HG03520 (cell line): ENCODE data around the gene PTPRK.

Experiments
- ATAC-seq: cut with Tn5 transposase; IDR thresholded peaks from one replicate; pipeline ENCODE4 v1.9.1; 2021; ENCODE audit warnings: mild to moderate bottlenecking, moderate library complexity; ENCODE audit not compliant: unreplicated experiment

PTPRK gene

DNA sequence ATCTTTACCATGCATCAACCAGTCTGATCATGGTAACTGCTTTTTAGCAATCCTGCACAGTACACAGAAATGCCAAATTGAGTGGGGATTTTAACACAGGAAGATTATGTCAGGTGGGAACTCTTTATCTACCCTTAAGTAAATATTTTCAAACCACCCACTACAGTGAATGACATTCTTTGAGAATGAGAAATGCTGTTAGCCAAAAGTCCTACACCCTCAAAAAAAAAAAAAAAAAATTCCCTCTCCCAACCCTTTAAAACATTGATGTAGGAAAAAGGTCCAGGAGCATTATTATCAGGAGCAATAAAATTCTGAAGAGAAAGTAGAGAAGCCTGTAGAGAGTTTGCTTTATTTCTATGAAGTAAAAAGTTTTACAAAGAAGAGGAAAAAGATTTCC lies 312.3 kb downstream of the PTPRK start:
- no peak for ATAC-seq

DNA sequence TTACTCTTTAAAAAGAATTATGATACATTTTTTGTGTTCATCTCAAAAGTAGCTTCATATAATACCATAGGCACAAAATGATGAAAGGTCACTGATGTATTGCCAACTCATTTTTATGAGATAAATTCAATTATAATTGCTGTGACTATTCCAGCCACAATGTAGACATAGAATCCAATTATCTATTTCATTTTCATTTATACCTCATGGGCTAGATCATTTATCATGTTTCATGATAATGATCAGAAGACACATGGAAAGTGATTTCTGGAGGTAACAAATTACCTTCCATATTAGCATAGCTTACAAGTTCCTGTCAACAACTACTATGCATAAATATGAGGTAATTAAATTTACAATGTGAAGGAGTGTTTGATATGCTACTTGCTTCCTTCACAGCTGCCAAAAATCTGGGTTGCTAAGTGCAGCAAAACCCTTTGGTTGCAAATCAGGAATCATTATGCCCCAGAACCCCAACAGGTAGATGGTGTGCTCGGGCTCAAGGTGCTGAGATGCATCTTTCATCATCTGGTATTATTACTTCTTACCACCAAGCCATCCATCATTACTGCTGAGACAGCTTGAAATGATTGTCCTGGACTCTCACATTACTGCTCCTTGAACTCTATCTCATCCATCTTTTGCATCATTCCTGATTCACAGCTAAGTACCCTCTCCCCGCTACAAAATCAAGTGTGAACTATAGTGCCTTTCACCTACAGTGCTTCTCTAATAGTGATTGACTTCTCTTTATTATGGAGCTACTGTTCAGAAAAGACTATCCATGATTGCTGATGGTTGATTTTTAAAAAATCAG lies 313.6 kb downstream of the PTPRK start:
- no peak for ATAC-seq

DNA sequence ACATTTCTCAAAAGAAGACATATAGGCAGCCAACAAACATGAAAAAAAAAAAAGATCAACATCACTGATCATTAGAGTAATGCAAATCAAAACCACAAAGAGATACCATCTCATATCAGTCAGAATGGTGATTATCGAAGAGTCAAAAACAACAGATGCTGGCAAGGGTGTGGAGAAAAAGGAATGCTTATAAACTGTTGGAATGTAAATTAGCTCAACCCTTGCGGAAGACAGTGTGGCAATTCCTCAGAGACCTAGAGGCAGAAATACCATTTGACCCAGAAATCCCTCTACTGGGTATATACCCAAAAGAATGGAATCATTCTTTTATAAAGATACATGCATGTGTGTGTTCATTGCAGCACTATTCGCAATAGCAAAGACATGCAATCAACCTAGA lies 315.8 kb downstream of the PTPRK start:
- ATAC-seq, result no peak

DNA sequence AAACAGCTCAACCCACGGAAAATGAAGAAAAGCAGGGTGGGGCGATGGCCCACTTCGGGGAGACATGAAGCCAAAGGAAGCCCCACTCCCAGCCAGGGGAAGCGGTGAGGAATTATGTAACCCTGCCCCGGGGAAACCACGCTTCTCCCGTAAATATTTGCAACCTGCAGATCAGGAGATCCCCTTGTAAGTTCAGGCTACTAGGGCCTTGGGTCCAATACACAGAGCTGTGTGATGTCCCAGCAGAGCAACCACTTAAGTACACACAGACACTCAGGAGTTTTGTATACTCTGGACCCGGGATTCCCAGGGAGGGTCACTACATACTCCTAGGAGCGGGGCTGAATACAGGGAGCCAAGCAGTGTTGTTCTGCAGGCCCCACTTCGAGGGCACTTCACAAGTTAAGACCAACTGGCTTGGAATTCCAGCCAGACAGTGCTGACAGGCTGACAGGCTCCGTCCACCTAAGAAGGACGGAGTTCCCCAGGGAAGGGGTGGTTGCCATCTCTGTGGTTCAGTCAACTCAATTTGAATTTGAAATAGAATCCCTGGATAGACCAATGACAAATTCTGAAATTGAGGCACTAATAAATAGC lies 318.1 kb downstream of the PTPRK start:
- no peak for ATAC-seq

DNA sequence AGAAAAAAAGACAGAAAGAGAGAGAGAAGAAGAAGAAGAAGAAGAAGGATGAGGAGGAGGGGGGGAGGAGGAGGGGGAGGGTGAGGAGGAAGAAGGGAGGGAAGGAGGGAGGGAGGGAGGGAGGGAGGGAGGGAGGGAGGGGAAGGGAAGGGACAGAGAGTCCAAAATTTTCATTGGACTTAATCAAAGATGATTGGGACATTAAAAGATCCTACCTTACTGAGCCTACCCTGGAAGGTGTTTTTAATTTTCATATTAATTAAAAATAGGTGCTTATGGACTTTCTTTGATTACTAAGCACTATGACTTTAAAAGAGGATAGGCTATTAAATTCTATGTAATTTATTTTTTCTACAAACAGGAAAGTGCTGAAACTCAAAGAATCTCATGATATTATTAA lies 319.6 kb downstream of the PTPRK start:
- no peak for ATAC-seq

DNA sequence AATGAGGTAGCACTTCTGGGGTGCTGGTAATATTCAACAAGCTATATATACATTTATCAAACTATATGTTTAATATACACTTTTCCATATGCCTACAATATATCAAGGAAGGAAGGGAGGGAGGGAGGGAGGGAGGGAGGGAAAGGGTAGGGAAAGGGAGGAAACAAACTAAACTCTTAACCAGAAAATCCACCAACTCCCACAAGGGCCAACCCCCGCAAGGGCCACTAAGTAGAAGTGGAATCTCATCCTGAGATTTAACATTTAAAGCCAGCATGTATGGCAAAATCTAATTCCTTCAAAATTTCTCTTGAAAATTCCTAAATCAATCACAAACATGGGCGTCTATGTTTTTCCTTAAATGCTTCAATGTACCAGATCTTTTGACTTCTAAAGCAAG lies 320.9 kb downstream of the PTPRK start:
- no peak for ATAC-seq

DNA sequence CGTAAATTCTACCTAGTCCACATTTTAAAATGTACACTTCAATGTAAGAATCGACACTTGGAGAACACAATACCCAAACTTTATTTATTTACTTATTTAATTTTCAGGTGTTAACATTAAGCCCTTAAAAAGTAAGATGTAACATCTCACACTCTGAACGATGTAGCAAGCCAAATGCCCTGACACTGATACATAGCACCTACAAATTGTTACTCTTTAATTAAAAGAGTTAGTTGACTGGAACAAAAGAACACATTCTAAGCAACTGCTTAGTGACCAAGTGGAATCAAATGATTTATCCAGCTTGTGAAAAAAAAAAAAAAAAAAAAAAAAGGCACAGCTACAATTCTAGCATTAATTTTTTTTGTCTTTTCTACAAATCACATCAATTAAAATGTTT lies 327.4 kb downstream of the PTPRK start:
- ATAC-seq, result no peak

DNA sequence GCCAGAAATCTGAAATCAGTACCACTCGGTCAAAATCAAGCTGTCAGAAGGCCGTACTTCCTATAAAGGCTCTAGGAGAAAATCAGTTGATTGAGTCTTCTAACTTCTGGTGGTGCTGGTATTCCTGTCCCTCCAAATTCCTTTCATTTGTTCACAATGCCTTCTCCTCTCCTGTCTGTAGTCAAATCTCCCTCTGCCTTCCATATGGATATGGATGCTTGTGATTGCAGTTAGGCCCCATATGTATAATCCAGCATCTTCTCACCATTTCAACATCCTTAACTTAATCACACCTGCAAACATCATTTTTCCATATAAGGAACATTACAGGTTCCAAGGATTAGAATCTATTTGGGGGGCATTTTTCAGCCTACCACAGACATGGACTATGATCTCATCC lies 331.7 kb downstream of the PTPRK start:
- no peak for ATAC-seq

DNA sequence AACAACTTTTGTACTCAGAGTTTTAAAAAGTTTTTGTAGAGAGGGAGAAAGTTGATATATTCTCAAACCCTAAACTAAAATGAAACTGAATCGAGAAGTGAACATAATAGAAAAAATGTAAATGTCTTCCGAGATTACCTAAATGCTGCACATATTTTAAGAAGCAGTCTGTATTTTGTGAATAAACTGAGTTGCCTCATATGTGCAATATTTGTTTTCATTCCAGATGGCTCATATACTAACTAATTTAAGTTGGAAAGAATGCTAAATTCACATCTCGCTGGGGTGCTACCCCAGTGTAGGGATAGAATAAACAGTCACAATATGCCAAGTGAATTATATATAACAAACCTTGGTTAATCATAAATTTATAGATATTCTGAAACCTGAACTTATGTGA lies 333.7 kb downstream of the PTPRK start:
- no peak for ATAC-seq

DNA sequence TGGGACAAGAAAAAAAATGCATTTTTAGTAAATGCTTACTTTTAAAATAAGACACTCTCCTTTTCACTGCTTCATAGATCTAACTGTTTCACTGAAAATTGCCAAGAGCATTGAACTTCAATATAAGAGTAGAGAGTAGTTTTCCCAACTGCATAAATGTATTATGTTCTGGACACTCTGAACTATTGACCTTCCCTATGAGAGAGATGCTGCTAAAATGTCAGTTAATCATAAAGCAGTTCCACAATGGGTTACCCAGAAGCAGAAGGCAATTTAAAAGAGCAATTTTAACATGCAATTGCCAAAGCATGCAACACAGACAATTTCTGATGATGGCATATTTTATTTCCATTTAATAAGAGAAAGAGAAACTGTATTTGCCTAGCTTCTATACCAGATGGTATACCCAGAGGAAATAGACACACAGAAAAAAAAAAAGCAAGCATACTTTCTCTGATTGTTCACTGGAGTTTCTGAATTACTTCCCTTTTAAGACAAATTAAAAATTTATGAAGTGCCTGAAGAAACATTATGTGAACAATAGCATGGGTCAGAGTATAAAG lies 340.4 kb downstream of the PTPRK start:
- no peak for ATAC-seq

DNA sequence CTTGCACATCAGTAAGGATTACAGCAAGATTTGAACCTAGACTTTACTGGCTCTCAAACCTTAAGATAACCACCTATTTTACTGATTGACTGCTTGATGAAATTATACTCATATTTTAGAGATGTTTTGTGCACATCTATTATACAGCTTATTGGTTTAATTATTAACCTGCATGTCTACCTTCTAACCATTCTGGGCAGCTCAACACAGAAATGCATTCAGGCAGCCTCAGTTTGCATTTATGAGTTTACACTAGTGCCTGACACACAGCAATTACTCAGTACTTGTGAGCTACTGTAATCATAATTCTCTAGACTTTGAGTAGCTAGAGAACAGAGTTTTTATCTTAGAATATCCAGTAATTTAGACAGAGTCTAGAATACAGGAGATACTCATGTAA lies 345.7 kb downstream of the PTPRK start:
- no peak for ATAC-seq

DNA sequence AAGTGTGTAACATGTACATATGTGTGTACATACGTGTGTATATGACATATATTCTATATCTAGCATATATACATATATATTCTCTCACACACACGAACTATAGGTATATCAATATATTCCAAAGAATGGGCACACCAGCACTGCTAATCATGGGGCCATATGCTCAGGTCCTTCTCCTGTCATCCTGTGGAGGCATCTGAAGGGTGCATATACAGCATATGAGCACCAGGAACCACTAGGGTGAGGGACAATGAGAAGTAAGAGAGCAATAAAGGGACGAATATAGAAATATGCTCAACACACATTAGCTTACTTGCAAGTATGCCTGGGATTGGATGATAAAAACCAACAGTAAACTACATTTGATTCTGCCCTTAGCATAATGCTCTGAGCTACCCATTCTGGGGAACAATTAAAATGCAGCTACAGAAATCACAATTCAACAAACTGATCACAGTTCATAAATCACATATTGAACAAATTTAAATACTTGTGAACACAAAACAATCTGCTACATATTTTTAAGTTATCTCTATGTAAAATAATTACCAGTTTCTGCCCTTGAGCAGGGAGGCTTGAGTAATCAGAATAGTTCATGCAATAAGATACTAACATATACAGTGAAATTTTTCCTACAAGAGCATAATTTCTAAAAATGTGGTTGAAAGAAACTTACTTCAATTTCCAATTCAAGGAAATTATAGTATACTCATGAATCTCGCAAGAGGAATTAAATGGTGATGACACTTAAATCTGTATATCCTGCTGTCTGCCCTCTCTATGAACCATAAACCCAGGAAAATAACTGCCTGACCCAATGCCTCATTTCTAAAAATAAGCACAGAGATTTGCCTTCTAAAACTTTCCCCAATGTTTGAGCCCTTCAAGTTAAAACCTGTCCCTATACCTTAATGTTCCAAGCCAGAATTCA lies 347.4 kb downstream of the PTPRK start:
- ATAC-seq, result no peak

DNA sequence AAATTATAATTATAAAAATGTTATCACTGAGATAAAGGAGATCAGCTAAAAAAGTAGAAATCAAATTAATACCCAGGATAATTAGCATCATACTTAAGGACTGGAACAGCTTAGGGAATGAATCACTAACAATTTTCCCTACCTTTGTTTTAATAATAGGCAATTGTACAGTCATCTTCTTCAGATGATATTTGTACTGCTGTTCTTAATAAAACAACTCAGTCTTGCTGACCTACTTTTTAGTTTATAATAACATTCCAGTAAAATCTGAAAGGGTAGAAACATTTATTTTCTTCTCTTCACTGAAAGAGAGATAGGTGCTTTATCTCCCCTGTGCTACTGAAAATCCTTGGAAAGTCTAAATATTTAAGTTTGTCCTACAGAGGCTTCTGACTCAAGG lies 348.3 kb downstream of the PTPRK start:
- ATAC-seq, result no peak

DNA sequence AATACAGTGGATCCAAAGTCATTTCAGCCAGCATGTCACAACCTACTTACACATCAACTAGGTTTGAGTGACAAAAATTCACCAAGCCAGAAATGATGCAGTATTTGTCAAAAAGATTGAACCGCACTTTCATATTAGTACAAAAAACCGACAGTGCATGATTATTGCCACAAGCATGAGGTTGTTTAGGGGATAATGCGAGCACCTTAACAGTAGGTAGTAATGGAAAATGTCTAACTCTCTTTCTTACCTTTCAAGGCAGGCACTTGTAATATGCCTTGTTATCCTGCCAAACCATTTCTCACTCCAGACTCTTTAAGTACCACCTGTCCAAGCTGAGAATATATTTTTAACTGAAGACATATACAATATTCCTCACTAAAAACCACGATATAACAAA lies 349.2 kb downstream of the PTPRK start:
- ATAC-seq, result no peak

DNA sequence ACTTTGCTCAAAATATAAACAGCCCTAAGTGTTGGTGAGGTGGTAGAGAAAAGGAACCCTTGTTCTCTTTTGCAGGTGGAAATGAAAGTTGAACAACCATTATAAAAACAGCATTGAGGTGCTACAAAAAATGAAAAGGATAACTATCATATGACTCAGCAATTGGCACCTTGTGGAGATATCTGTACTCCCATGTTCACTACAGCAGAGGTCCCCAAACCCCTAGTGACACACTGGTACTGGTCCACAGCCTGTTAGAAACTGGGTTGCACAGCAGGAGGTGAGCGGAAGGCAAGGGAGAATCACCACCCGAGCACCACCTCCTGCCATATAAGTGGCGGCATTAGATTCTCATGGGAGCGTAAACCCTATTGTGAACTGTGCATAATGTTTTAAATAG lies 352.2 kb downstream of the PTPRK start:
- ATAC-seq, result no peak

DNA sequence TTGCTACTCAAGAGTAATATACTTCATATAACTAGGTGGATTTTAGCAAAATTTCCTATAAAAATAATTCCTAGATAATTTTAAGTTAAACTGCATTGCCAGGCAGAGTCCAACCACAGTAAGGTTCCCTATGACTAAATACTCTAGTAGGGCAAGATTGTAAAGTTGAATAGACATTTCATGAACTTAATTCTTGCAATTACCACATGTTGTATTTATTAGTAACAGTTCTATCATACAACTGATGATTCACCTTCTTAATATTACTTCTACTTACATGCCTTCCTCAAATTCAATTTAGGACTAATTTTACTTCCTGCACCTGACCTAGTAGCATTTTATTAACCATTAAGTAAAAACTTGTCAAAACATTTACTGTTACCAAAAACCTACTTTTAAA lies 352.8 kb downstream of the PTPRK start:
- ATAC-seq, result no peak

DNA sequence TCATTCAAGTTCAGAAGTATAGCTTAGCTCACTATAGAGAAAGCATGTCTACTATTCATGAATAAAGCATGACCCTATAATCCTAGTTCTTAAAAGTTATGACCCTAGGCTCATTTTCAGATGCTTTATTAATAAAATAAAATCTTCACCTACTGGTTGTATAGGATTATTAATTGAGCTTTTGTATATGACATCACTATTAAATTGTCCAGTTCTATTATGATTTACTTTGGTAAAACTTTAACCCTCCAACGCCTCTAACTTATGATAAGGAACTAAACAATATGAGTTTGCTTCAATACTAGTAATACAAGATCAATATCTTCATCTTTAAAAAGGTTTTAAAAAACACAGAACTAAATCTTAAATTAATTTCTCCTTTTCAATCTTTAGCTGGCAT lies 356.1 kb downstream of the PTPRK start:
- ATAC-seq, result no peak

DNA sequence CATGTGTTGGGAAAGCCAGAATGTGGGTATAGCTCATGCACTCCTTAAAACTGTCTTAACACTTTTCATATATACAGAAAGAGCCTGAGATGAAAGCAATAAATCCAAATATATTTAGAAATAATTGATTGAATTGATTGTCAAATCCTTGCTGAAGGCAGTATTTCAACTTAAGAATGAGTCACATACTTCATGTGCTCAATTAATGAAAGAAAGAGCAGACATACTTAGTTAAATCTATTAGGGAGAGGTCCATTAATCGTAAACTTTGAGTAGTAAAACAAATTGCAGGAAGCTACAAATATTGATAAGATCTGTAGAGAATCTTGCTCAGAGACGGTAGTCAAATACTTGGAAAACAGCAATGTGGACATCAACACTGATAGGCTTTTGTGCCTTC lies 358.0 kb downstream of the PTPRK start:
- ATAC-seq, result no peak

DNA sequence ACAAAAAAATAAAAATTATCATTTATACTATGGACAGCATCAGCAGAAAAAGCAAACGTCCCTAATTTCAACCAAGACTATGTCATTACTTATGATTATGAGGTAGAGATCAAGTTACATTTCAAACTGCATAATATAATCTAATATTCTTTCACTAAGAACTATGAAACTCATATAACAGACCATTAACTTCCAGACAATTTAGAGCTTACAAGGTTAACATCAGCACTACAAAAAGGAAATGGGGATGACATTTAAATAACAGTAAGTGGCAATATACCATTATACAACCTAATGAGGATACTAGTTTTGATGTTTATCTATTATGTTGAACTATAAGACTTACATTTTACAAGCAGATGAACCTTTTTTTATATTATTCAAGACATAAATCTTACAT lies 358.6 kb downstream of the PTPRK start:
- ATAC-seq, result no peak

DNA sequence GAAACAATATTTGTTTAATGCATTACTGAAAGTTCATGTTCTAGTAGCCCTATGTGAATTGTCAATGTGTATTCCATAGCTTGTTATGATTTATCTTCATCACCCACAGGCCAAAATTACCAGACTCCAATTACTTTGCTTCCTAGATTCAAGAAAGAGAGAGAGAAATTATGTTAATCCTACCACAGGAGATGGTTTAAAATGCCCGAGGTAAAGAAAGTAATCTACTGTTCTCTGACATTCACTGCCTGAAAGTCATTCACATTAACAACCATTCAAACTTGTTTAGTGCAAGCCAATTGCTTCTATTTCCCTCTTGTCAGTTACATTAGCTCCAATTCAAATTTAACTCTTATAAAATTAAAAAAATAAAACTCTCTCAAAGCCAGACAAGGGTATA lies 359.1 kb downstream of the PTPRK start:
- no peak for ATAC-seq

DNA sequence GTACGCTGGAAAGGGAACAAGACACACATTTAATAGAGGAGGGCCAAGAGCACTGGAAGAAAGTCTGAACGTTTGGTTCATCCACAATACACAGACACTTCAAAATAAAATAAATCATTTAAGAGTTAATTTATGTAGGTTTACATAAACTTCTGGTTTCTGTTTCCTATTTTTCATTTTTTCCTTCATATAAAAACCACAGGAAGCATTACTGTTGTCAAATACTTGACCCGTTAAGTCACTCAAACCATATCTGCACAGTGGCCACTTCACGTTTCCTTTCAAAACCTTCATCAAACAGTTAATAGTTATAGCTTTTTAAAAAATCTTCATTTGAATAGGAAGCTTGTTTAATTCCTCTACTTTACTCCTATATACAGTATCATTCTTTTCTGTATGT lies 361.9 kb downstream of the PTPRK start:
- ATAC-seq, result no peak
